ACHN (cell line): ENCODE results near the gene EMC9.

Experiments
- DNase-seq: peaks from one replicate; pipeline ENCODE4 v3.0.0-alpha.2; 2015
- in situ Hi-C: cut with HindIII; loops from 2 replicates; pipeline ENCODE4 v1.10.0; 2017; ENCODE audit warnings: low sequenced_read_pairs, low pct_ligation_motif_present, low pct_unique_long_range_greater_than_20kb

The EMC9 gene

GRCh38 chr14:24098927-24099813 is 42.2 kb downstream of the EMC9 start:
- in situ Hi-C loops: no loop called here
- DNase-seq: no peak

- in situ Hi-C loops: no loop called here
- DNase-seq: no peak
These were observed 43.0 kb downstream of the EMC9 start for GRCh38 chr14:24098229-24098926.

GRCh38 chr14:24096545-24097181 is 44.7 kb downstream of the EMC9 start:
- DNase-seq: no peak
- in situ Hi-C loops: no loop called here

- in situ Hi-C loops: no loop called here
- DNase-seq: no peak
These were observed 45.9 kb downstream of the EMC9 start for GRCh38 chr14:24095271-24096068.

GRCh38 chr14:24094841-24095270 is 46.5 kb downstream of the EMC9 start:
- in situ Hi-C loops: no loop called here
- no peak for DNase-seq

- in situ Hi-C loops: no loop called here
- DNase-seq: peak; percentile 88
These were observed 47.2 kb downstream of the EMC9 start, which contains the start of gene PCK2 for GRCh38 chr14:24093901-24094840. PCK2 (plus strand) TSS chr14:24094311; CDS start chr14:24094406, 95 bp downstream.

GRCh38 chr14:24093207-24093900 is 48.0 kb downstream of the EMC9 start:
- no peak for DNase-seq
- in situ Hi-C loops: no loop called here

- no peak for DNase-seq
- in situ Hi-C loops: no loop called here
These were observed 48.7 kb downstream of the EMC9 start for GRCh38 chr14:24092505-24093206.

GRCh38 chr14:24092110-24092504 is 49.3 kb downstream of the EMC9 start:
- in situ Hi-C loops: no loop called here

GRCh38 chr14:24089890-24090289 is 51.5 kb downstream of the EMC9 start:
- in situ Hi-C loops: no loop called here
- DNase-seq: no peak

More at GRCh38 chr14:24092110-24092504, 49.3 kb downstream of the EMC9 start:
- DNase-seq: no peak
